ENCODE data around the gene SKAP1.

- TF ChIP-seq EZH2 (IDR thresholded peaks at IDR 0.05), result no peak
- TF ChIP-seq POLR2AphosphoS5 (IDR thresholded peaks at IDR 0.05; ENCODE audit: borderline replicate concordance, low read depth, low read length), result no peak
Measured at GRCh38 chr17:48169926-48170325, 260.1 kb downstream of the SKAP1 start.

Data from SK-N-MC (cell line).